ENCODE results near the gene COMMD10.

The COMMD10 gene

GRCh38 chr5:116130471-116130870, 45.6 kb downstream of the COMMD10 start:
- in situ Hi-C loops (cut with MboI; ENCODE audit: low pct_unique_long_range_greater_than_20kb, low sequenced_read_pairs, unreplicated experiment), result loop anchor here (25.0 kb wide), 1 partner anchor 432 kb away; the partner anchor contains the start of gene SEMA6A
- TF ChIP-seq CTCF (IDR thresholded peaks at IDR 0.05; ENCODE audit: extremely low read depth, insufficient read depth, missing control alignments), result no peak
- no peak for DNase-seq (ENCODE audit: low spot score)

- in situ Hi-C loops (cut with MboI; ENCODE audit: low pct_unique_long_range_greater_than_20kb, low sequenced_read_pairs, unreplicated experiment), result loop anchor here (25.0 kb wide), 1 partner anchor 431 kb away; the partner anchor contains the start of gene SEMA6A
- no peak for DNase-seq (ENCODE audit: low spot score)
- no peak for TF ChIP-seq CTCF (IDR thresholded peaks at IDR 0.05; ENCODE audit: extremely low read depth, insufficient read depth, missing control alignments)
Measured at GRCh38 chr5:116130976-116131375, 46.2 kb downstream of the COMMD10 start.

- TF ChIP-seq CTCF (IDR thresholded peaks at IDR 0.05; ENCODE audit: extremely low read depth, insufficient read depth, missing control alignments), result no peak
- in situ Hi-C loops (cut with MboI; ENCODE audit: low pct_unique_long_range_greater_than_20kb, low sequenced_read_pairs, unreplicated experiment), result loop anchor here (25.0 kb wide), 1 partner anchor 429 kb away; the partner anchor contains the start of gene SEMA6A
- DNase-seq (ENCODE audit: low spot score), result no peak
Measured at GRCh38 chr5:116133281-116133680, 48.5 kb downstream of the COMMD10 start.

GRCh38 chr5:116135344-116135743, 50.5 kb downstream of the COMMD10 start:
- no peak for TF ChIP-seq CTCF (IDR thresholded peaks at IDR 0.05; ENCODE audit: extremely low read depth, insufficient read depth, missing control alignments)
- peak; percentile 21 for DNase-seq (ENCODE audit: low spot score)
- in situ Hi-C loops (cut with MboI; ENCODE audit: low pct_unique_long_range_greater_than_20kb, low sequenced_read_pairs, unreplicated experiment), result loop anchor here (25.0 kb wide), 1 partner anchor 427 kb away; the partner anchor contains the start of gene SEMA6A

- in situ Hi-C loops (cut with MboI; ENCODE audit: low pct_unique_long_range_greater_than_20kb, low sequenced_read_pairs, unreplicated experiment), result loop anchor here (25.0 kb wide), 1 partner anchor 425 kb away; the partner anchor contains the start of gene SEMA6A
- peak; percentile 40 for DNase-seq (ENCODE audit: low spot score)
- peak; percentile 55 for TF ChIP-seq CTCF (IDR thresholded peaks at IDR 0.05; ENCODE audit: extremely low read depth, insufficient read depth, missing control alignments)
Measured at GRCh38 chr5:116137544-116138378, 52.9 kb downstream of the COMMD10 start.

GRCh38 chr5:116142495-116142894, 57.7 kb downstream of the COMMD10 start:
- no peak for TF ChIP-seq CTCF (IDR thresholded peaks at IDR 0.05; ENCODE audit: extremely low read depth, insufficient read depth, missing control alignments)
- in situ Hi-C loops (cut with MboI; ENCODE audit: low pct_unique_long_range_greater_than_20kb, low sequenced_read_pairs, unreplicated experiment), result loop anchor here (25.0 kb wide), 1 partner anchor 420 kb away; the partner anchor contains the start of gene SEMA6A
- no peak for DNase-seq (ENCODE audit: low spot score)

Data from GM13977 (cell line).